Liver (tissue), 9 donors: ENCODE measurements around the gene RAD23A. TPM values are rescaled to one million over a fixed set of nuclear protein-coding genes. Genes with fewer than 3 reads are reported as not detected.

Experiments
- DNase-seq: peaks from one replicate; pipeline ENCODE4 v3.0.0-alpha.2; 2017; ENCODE audit warnings: low spot score
- H3K27ac ChIP-seq, 2 donors: one replicate each; pipeline ENCODE4 v1.7.0; 2013; ENCODE audit warnings: inconsistent platforms in 2 of 2, low read length in 2 of 2, control low read depth in 1 of 2, low read depth in 1 of 2, mild to moderate bottlenecking in 1 of 2
- H3K27me3 ChIP-seq, 4 donors: one replicate each; pipeline versions ENCODE4 v1.6.1 to v1.7.0; 2013; ENCODE audit warnings: low read length in 3 of 4, inconsistent platforms in 1 of 4, mild to moderate bottlenecking in 1 of 4, moderate library complexity in 1 of 4; ENCODE audit not compliant: control insufficient read depth in 4 of 4, insufficient read depth in 4 of 4
- H3K36me3 ChIP-seq, 4 donors: one replicate each; pipeline versions ENCODE4 v1.6.1 to v1.7.0; 2013; ENCODE audit warnings: low read length in 3 of 4, mild to moderate bottlenecking in 3 of 4, low read depth in 1 of 4, moderate library complexity in 1 of 4; ENCODE audit not compliant: control insufficient read depth in 4 of 4, insufficient read depth in 3 of 4
- H3K4me1 ChIP-seq, 4 donors: one replicate each; pipeline versions ENCODE4 v1.6.1 to v1.7.0; 2013; ENCODE audit warnings: low read length in 3 of 4, mild to moderate bottlenecking in 3 of 4, moderate library complexity in 1 of 4; ENCODE audit not compliant: control insufficient read depth in 4 of 4, insufficient read depth in 4 of 4
- H3K4me3 ChIP-seq, 3 donors: one replicate each; pipeline versions ENCODE4 v1.6.1 to v1.7.0; 2013; ENCODE audit warnings: low read length in 3 of 3, control low read depth in 1 of 3, low read depth in 1 of 3, mild to moderate bottlenecking in 1 of 3
- H3K9ac ChIP-seq, 2 donors: one replicate each; pipeline ENCODE4 v1.7.0; 2013; ENCODE audit warnings: low read length in 2 of 2, mild to moderate bottlenecking in 2 of 2, moderate library complexity in 2 of 2, control low read depth in 1 of 2, low read depth in 1 of 2
- H3K9me3 ChIP-seq, 4 donors: one replicate each; pipeline versions ENCODE4 v1.6.1 to v1.7.0; 2013; ENCODE audit warnings: low read length in 3 of 4; ENCODE audit not compliant: control insufficient read depth in 4 of 4
- FOXA1 ChIP-seq: IDR thresholded peaks from 2 replicates; pipeline ENCODE4 v1.6.1; 2016; ENCODE audit warnings: antibody characterized with exemption
- FOXA2 ChIP-seq: IDR thresholded peaks from 2 replicates; pipeline ENCODE4 v1.6.1; 2016; ENCODE audit warnings: antibody characterized with exemption
- GABPA ChIP-seq, 2 donors: IDR thresholded peaks in 1 of 2; conservative IDR thresholded peaks in 1 of 2; 2 replicates each; pipeline ENCODE4 v1.6.1; 2016; ENCODE audit warnings: antibody characterized with exemption in 2 of 2, mild to moderate bottlenecking in 1 of 2, moderate library complexity in 1 of 2
- HNF4A ChIP-seq, 2 donors: conservative IDR thresholded peaks; 2 replicates each; pipeline ENCODE4 v1.6.1; 2016; ENCODE audit warnings: antibody characterized with exemption in 2 of 2, mild to moderate bottlenecking in 2 of 2
- HNF4G ChIP-seq: IDR thresholded peaks from 2 replicates; pipeline ENCODE4 v1.6.1; 2016; ENCODE audit warnings: antibody characterized with exemption
- JUND ChIP-seq, 2 donors: IDR thresholded peaks; 2 replicates each; pipeline ENCODE4 v1.6.1; 2016; ENCODE audit warnings: antibody characterized with exemption in 2 of 2
- NR2F2 ChIP-seq: IDR thresholded peaks from 2 replicates; pipeline ENCODE4 v1.6.1; 2016; ENCODE audit warnings: antibody characterized with exemption
- RAD21 ChIP-seq, 2 donors: IDR thresholded peaks; 2 replicates each; pipeline ENCODE4 v1.6.1; 2016; ENCODE audit warnings: antibody characterized with exemption in 2 of 2, mild to moderate bottlenecking in 2 of 2
- RXRA ChIP-seq, 2 donors: IDR thresholded peaks; 2 replicates each; pipeline ENCODE4 v1.6.1; 2017 to 2018; ENCODE audit warnings: antibody characterized with exemption in 2 of 2, mild to moderate bottlenecking in 1 of 2
- SP1 ChIP-seq: IDR thresholded peaks from 2 replicates; pipeline ENCODE4 v1.6.1; 2018; ENCODE audit warnings: antibody characterized with exemption, mild to moderate bottlenecking
- YY1 ChIP-seq: IDR thresholded peaks from 2 replicates; pipeline ENCODE4 v1.6.1; 2016; ENCODE audit warnings: antibody characterized with exemption, mild to moderate bottlenecking
- WGBS: extraction: QIAGEN DNeasy Blood & Tissue Kit; methylation state at CpG from one replicate; pipeline ENCODE4 v1.1.7; 2013; 5-methylcytosine and 5-hydroxymethylcytosine counted together
- polyA plus RNA-seq, 2 donors: library from polyadenylated mRNA; stranded (reverse) in 1 of 2; unstranded in 1 of 2; fragments of 200-250 nt in 1 of 2; fragments of >200 nt in 1 of 2; fragmentation: Nextera tagmentation in 1 of 2; extraction: Ambion mirVana in 1 of 2; gene quantifications; one replicate each; pipeline versions ENCODE4 v1.2.1 to v1.2.3, GENCODE V29; 2013 to 2015
- total RNA-seq, 2 donors: library from RNA; depleted of rRNA; stranded (reverse); fragments of >200 nt; gene quantifications; one replicate each; pipeline ENCODE4 v1.2.3, GENCODE V29; 2014
- TF ChIP-seq, protein P1 (sequence below): fragments of 150-350 bp; IDR thresholded peaks from 2 replicates; pipeline ENCODE4 v1.5.1; 2017; ENCODE audit warnings: improper control_type of control experiment, low read depth, low read length; ENCODE audit not compliant: missing input control
- TF ChIP-seq, protein P2 (sequence below): IDR thresholded peaks from 2 replicates; pipeline ENCODE4 v1.6.1; 2016; ENCODE audit warnings: antibody characterized with exemption, mild to moderate bottlenecking
- TF ChIP-seq, protein P3 (sequence below): IDR thresholded peaks from 2 replicates; pipeline ENCODE4 v1.6.1; 2016; ENCODE audit warnings: antibody characterized with exemption
- TF ChIP-seq, protein P4 (sequence below): IDR thresholded peaks from 2 replicates; pipeline ENCODE4 v1.6.1; 2016; ENCODE audit warnings: antibody characterized with exemption
- donor health status: healthy.
- donor health status: healthy.
- donor health status: healthy.
- donor health status: healthy.
- donor health status: healthy.

Gene RAD23A
- total and polyA plus RNA-seq, 4 donors: 42.9 to 112 (median 66.8) TPM

DNA sequence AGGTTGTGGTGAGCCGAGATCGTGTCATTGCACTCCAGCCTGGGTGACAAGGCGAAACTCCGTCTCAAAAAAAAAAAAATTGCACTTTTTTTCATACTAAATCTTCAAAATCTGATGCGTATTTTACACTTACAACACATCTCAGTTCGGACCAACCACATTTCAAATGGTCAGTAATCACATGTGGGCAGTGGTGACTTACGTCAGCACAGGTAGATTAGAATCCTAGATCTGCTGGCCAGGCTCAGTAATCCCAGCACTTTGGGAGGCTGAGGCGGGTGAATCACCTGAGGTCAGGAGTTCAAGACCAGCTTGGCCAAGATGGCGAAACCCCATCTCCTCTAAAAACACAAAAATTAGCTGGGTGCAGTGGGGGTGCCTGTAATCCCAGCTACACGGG, 10.6 kb upstream of the RAD23A start:
- DNase-seq: no peak
- TF ChIP-seq NR2F2: no peak
- TF ChIP-seq RXRA (IDR thresholded peaks at IDR 0.05): no peak
- TF ChIP-seq, protein P1, sequence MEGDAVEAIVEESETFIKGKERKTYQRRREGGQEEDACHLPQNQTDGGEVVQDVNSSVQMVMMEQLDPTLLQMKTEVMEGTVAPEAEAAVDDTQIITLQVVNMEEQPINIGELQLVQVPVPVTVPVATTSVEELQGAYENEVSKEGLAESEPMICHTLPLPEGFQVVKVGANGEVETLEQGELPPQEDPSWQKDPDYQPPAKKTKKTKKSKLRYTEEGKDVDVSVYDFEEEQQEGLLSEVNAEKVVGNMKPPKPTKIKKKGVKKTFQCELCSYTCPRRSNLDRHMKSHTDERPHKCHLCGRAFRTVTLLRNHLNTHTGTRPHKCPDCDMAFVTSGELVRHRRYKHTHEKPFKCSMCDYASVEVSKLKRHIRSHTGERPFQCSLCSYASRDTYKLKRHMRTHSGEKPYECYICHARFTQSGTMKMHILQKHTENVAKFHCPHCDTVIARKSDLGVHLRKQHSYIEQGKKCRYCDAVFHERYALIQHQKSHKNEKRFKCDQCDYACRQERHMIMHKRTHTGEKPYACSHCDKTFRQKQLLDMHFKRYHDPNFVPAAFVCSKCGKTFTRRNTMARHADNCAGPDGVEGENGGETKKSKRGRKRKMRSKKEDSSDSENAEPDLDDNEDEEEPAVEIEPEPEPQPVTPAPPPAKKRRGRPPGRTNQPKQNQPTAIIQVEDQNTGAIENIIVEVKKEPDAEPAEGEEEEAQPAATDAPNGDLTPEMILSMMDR: no peak
- no peak for TF ChIP-seq HNF4G
- TF ChIP-seq FOXA2: no peak
- TF ChIP-seq RAD21 (IDR thresholded peaks at IDR 0.05): no peak
- TF ChIP-seq, protein P2, sequence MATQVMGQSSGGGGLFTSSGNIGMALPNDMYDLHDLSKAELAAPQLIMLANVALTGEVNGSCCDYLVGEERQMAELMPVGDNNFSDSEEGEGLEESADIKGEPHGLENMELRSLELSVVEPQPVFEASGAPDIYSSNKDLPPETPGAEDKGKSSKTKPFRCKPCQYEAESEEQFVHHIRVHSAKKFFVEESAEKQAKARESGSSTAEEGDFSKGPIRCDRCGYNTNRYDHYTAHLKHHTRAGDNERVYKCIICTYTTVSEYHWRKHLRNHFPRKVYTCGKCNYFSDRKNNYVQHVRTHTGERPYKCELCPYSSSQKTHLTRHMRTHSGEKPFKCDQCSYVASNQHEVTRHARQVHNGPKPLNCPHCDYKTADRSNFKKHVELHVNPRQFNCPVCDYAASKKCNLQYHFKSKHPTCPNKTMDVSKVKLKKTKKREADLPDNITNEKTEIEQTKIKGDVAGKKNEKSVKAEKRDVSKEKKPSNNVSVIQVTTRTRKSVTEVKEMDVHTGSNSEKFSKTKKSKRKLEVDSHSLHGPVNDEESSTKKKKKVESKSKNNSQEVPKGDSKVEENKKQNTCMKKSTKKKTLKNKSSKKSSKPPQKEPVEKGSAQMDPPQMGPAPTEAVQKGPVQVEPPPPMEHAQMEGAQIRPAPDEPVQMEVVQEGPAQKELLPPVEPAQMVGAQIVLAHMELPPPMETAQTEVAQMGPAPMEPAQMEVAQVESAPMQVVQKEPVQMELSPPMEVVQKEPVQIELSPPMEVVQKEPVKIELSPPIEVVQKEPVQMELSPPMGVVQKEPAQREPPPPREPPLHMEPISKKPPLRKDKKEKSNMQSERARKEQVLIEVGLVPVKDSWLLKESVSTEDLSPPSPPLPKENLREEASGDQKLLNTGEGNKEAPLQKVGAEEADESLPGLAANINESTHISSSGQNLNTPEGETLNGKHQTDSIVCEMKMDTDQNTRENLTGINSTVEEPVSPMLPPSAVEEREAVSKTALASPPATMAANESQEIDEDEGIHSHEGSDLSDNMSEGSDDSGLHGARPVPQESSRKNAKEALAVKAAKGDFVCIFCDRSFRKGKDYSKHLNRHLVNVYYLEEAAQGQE: no peak
- TF ChIP-seq, protein P3, sequence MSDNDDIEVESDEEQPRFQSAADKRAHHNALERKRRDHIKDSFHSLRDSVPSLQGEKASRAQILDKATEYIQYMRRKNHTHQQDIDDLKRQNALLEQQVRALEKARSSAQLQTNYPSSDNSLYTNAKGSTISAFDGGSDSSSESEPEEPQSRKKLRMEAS: no peak
- no peak for TF ChIP-seq JUND (IDR thresholded peaks at IDR 0.05)
- TF ChIP-seq YY1: no peak
- no peak for TF ChIP-seq GABPA (IDR thresholded peaks at IDR 0.05 in 1 of 2, conservative IDR thresholded peaks at IDR 0.05 in 1 of 2)
- TF ChIP-seq FOXA1: no peak
- Histone ChIP-seq H3K36me3 (peaks cover 5 to 6% (median 6%) of the 10 kb centered on the region in 4 donors), H3K27ac (no peak overlapping the region), H3K4me1 (peaks cover 6 to 40% (median 30%) of the 10 kb centered on the region in 4 donors), H3K9ac (no peak overlapping the region), H3K27me3 (no peaks in the 10 kb centered on the region), H3K4me3 (no peak overlapping the region), H3K9me3 (no peaks in the 10 kb centered on the region)
- 96% methylated on average over 10 of the region's 10 CpGs for WGBS

DNA sequence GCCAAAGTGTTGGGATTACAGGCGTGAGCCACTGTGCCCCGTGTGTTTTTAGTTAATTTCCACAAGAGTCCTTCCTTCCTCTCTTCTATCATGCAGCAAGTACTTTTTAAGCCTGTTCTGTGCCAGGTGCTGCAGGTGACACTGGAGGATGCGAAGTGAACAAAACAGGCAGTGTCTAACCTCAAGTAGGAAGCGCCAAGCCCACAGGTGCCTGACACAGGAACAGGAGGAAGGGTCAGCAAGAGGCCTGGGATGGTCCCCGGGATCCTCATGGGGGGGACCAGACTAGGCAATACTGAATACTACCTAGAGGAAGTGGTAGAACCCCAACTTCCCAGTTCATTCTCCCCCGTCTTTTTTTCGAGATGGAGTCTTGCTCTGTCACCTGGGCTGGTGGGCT, 9.1 kb upstream of the RAD23A start:
- Histone ChIP-seq H3K4me1 (peaks cover 13 to 49% (median 38%) of the 10 kb centered on the region in 4 donors), H3K36me3 (peaks cover 13 to 20% (median 16%) of the 10 kb centered on the region in 4 donors), H3K27me3 (no peaks in the 10 kb centered on the region), H3K27ac (no peak overlapping the region), H3K9ac (no peak overlapping the region), H3K4me3 (no peak overlapping the region), H3K9me3 (no peaks in the 10 kb centered on the region)
- 79% methylated on average over 7 of the region's 7 CpGs for WGBS
- DNase-seq: no peak
- TF ChIP-seq, protein P3: no peak
- no peak for TF ChIP-seq NR2F2
- TF ChIP-seq RXRA (IDR thresholded peaks at IDR 0.05): no peak
- no peak for TF ChIP-seq SP1
- TF ChIP-seq HNF4A (conservative IDR thresholded peaks at IDR 0.05): no peak
- TF ChIP-seq, protein P4, sequence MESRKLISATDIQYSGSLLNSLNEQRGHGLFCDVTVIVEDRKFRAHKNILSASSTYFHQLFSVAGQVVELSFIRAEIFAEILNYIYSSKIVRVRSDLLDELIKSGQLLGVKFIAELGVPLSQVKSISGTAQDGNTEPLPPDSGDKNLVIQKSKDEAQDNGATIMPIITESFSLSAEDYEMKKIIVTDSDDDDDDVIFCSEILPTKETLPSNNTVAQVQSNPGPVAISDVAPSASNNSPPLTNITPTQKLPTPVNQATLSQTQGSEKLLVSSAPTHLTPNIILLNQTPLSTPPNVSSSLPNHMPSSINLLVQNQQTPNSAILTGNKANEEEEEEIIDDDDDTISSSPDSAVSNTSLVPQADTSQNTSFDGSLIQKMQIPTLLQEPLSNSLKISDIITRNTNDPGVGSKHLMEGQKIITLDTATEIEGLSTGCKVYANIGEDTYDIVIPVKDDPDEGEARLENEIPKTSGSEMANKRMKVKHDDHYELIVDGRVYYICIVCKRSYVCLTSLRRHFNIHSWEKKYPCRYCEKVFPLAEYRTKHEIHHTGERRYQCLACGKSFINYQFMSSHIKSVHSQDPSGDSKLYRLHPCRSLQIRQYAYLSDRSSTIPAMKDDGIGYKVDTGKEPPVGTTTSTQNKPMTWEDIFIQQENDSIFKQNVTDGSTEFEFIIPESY: no peak
- no peak for TF ChIP-seq FOXA2
